NCI-H1417 (cell line): ENCODE measurements around the gene TFRC.
"Not testable (repeated sequence)": the region's sequence is repeated elsewhere in the genome, so short reads cannot be mapped to it uniquely, and the experiment has no call there.

Source experiments
- DNase-seq, 3 experiments: peaks; one replicate each; lab custom pipeline; 2025; lab: John Stamatoyannopoulos, UW

Gene TFRC

GRCh38 chr3:196048922-196049598, 32.8 kb downstream of the TFRC start:
- DNase-seq = no peak

- no peak for DNase-seq
These were observed 34.4 kb downstream of the TFRC start for GRCh38 chr3:196047391-196048030.

- DNase-seq = no peak
These were observed 37.4 kb downstream of the TFRC start for GRCh38 chr3:196044513-196044912.

GRCh38 chr3:196042673-196043072, 39.2 kb downstream of the TFRC start:
- no peak for DNase-seq

- no peak for DNase-seq
These were observed 42.5 kb downstream of the TFRC start for GRCh38 chr3:196039359-196039758.

GRCh38 chr3:196026059-196026458, 55.8 kb downstream of the TFRC start:
- not testable (repeated sequence) for DNase-seq

- no peak for DNase-seq
These were observed 56.9 kb downstream of the TFRC start for GRCh38 chr3:196024968-196025367.

- DNase-seq = no peak
These were observed 57.9 kb downstream of the TFRC start for GRCh38 chr3:196023947-196024346.

GRCh38 chr3:196022499-196022878, 59.4 kb downstream of the TFRC start:
- DNase-seq = not testable (repeated sequence)

- DNase-seq = no peak
These were observed 61.5 kb downstream of the TFRC start for GRCh38 chr3:196020373-196020772.

GRCh38 chr3:196019576-196019975, 62.3 kb downstream of the TFRC start:
- not testable (repeated sequence) for DNase-seq

GRCh38 chr3:196018159-196018558, 63.7 kb downstream of the TFRC start:
- DNase-seq = not testable (repeated sequence)

- DNase-seq = no peak
These were observed 65.4 kb downstream of the TFRC start for GRCh38 chr3:196016485-196016884.

- no peak for DNase-seq
These were observed 65.8 kb downstream of the TFRC start for GRCh38 chr3:196016059-196016458.

GRCh38 chr3:196013587-196014487, 68.1 kb downstream of the TFRC start:
- DNase-seq = no peak

GRCh38 chr3:196012941-196013476, 68.9 kb downstream of the TFRC start:
- DNase-seq = no peak

- no peak for DNase-seq
These were observed 69.4 kb downstream of the TFRC start for GRCh38 chr3:196012481-196012880.

- no peak for DNase-seq
These were observed 72.4 kb downstream of the TFRC start for GRCh38 chr3:196009456-196009855.

- DNase-seq = no peak
These were observed 73.0 kb downstream of the TFRC start for GRCh38 chr3:196008929-196009328.

GRCh38 chr3:196008387-196008786, 73.5 kb downstream of the TFRC start:
- DNase-seq = no peak

GRCh38 chr3:196007744-196008335, 74.0 kb downstream of the TFRC start:
- DNase-seq = no peak

GRCh38 chr3:196005338-196005737, 76.6 kb downstream of the TFRC start:
- not testable (repeated sequence) for DNase-seq
